22Rv1 (cell line): ENCODE results near the gene LGALS14.

ENCODE experiments used
- ZFX ChIP-seq: fragments of 450-650 bp; IDR thresholded peaks from 2 replicates; pipeline ENCODE4 v1.6.1; 2017; ENCODE audit warnings: antibody characterized with exemption, borderline replicate concordance
- TF ChIP-seq, protein P1 (sequence below): fragments of 450-650 bp; IDR thresholded peaks from 2 replicates; pipeline ENCODE4 v1.5.1; 2017; ENCODE audit warnings: mild to moderate bottlenecking

GRCh38 chr19:39696387-39696786 lies 7.9 kb upstream of the LGALS14 start:
- TF ChIP-seq, protein P1, sequence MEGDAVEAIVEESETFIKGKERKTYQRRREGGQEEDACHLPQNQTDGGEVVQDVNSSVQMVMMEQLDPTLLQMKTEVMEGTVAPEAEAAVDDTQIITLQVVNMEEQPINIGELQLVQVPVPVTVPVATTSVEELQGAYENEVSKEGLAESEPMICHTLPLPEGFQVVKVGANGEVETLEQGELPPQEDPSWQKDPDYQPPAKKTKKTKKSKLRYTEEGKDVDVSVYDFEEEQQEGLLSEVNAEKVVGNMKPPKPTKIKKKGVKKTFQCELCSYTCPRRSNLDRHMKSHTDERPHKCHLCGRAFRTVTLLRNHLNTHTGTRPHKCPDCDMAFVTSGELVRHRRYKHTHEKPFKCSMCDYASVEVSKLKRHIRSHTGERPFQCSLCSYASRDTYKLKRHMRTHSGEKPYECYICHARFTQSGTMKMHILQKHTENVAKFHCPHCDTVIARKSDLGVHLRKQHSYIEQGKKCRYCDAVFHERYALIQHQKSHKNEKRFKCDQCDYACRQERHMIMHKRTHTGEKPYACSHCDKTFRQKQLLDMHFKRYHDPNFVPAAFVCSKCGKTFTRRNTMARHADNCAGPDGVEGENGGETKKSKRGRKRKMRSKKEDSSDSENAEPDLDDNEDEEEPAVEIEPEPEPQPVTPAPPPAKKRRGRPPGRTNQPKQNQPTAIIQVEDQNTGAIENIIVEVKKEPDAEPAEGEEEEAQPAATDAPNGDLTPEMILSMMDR = no peak
- TF ChIP-seq ZFX = no peak
